ENCODE measurements around the gene MCHR1.

Gene MCHR1

GRCh38 chr22:40679249-40679963 lies at the start of gene MCHR1:
TSS of gene MCHR1 (plus strand) at chr22:40679484. CDS start at chr22:40679653, 169 bp downstream.
- Histone ChIP-seq H3K36me3 (ENCODE audit: insufficient read depth, low read length) (no peaks in the 10 kb centered on the region), H3K9me3 (ENCODE audit: low read depth, low read length) (no peaks in the 10 kb centered on the region), H3K9ac (ENCODE audit: insufficient read length) (no peak within 1 kb of the TSS), H3K4me3 (no peak within 1 kb of the TSS), H3K27ac (no peak within 1 kb of the TSS)
- no peak for TF ChIP-seq FOXP2 (optimal IDR thresholded peaks at IDR 0.05; ENCODE audit: control extremely low read depth, extremely low read length, insufficient read depth)
- TF ChIP-seq EZH2 (IDR thresholded peaks at IDR 0.05) = no peak
- TF ChIP-seq POLR2AphosphoS5 (IDR thresholded peaks at IDR 0.05; ENCODE audit: borderline replicate concordance, low read depth, low read length) = no peak
- DNase-seq (ENCODE audit: low read depth, low spot score) = no peak

GRCh38 chr22:40631925-40632324 lies 47.4 kb upstream of the MCHR1 start:
- Histone ChIP-seq H3K9ac (ENCODE audit: insufficient read length) (no peak overlapping the region), H3K9me3 (ENCODE audit: low read depth, low read length) (no peaks in the 10 kb centered on the region), H3K27ac (no peak overlapping the region), H3K36me3 (ENCODE audit: insufficient read depth, low read length) (no peaks in the 10 kb centered on the region), H3K4me3 (no peak overlapping the region)
- no peak for DNase-seq (ENCODE audit: low read depth, low spot score)
- no peak for TF ChIP-seq POLR2AphosphoS5 (IDR thresholded peaks at IDR 0.05; ENCODE audit: borderline replicate concordance, low read depth, low read length)
- TF ChIP-seq EZH2 (IDR thresholded peaks at IDR 0.05) = no peak
- TF ChIP-seq FOXP2 (optimal IDR thresholded peaks at IDR 0.05; ENCODE audit: control extremely low read depth, extremely low read length, insufficient read depth) = no peak

- Histone ChIP-seq H3K4me3 (no peak overlapping the region), H3K9me3 (ENCODE audit: low read depth, low read length) (no peaks in the 10 kb centered on the region), H3K9ac (ENCODE audit: insufficient read length) (no peak overlapping the region), H3K27ac (no peak overlapping the region), H3K36me3 (ENCODE audit: insufficient read depth, low read length) (no peaks in the 10 kb centered on the region)
- no peak for DNase-seq (ENCODE audit: low read depth, low spot score)
- TF ChIP-seq EZH2 (IDR thresholded peaks at IDR 0.05) (no peak), POLR2AphosphoS5 (IDR thresholded peaks at IDR 0.05; ENCODE audit: borderline replicate concordance, low read depth, low read length) (no peak), FOXP2 (optimal IDR thresholded peaks at IDR 0.05; ENCODE audit: control extremely low read depth, extremely low read length, insufficient read depth) (no peak)
Observed at GRCh38 chr22:40633036-40633435, 46.2 kb upstream of the MCHR1 start.

- no peak for DNase-seq (ENCODE audit: low read depth, low spot score)
- Histone ChIP-seq H3K9ac (ENCODE audit: insufficient read length) (no peak overlapping the region), H3K27ac (no peak overlapping the region), H3K4me3 (peak overlapping the region; percentile 80), H3K36me3 (ENCODE audit: insufficient read depth, low read length) (no peaks in the 10 kb centered on the region), H3K9me3 (ENCODE audit: low read depth, low read length) (no peaks in the 10 kb centered on the region)
- TF ChIP-seq EZH2 (IDR thresholded peaks at IDR 0.05) (no peak), POLR2AphosphoS5 (IDR thresholded peaks at IDR 0.05; ENCODE audit: borderline replicate concordance, low read depth, low read length) (no peak), FOXP2 (optimal IDR thresholded peaks at IDR 0.05; ENCODE audit: control extremely low read depth, extremely low read length, insufficient read depth) (no peak)
Observed at GRCh38 chr22:40634119-40634903, 45.0 kb upstream of the MCHR1 start.

- Histone ChIP-seq H3K36me3 (ENCODE audit: insufficient read depth, low read length) (no peaks in the 10 kb centered on the region), H3K27ac (no peak overlapping the region), H3K4me3 (peak overlapping the region; percentile 80), H3K9ac (ENCODE audit: insufficient read length) (peak overlapping the region; percentile 88), H3K9me3 (ENCODE audit: low read depth, low read length) (no peaks in the 10 kb centered on the region)
- no peak for DNase-seq (ENCODE audit: low read depth, low spot score)
- TF ChIP-seq EZH2 (IDR thresholded peaks at IDR 0.05) = no peak
- TF ChIP-seq POLR2AphosphoS5 (IDR thresholded peaks at IDR 0.05; ENCODE audit: borderline replicate concordance, low read depth, low read length) = no peak
Observed at GRCh38 chr22:40635043-40635939, 44.0 kb upstream of the MCHR1 start.

GRCh38 chr22:40635940-40636379 lies 43.3 kb upstream of the MCHR1 start:
- Histone ChIP-seq H3K36me3 (ENCODE audit: insufficient read depth, low read length) (no peaks in the 10 kb centered on the region), H3K9me3 (ENCODE audit: low read depth, low read length) (no peaks in the 10 kb centered on the region), H3K4me3 (peak overlapping the region; percentile 80), H3K27ac (no peak overlapping the region), H3K9ac (ENCODE audit: insufficient read length) (peak overlapping the region; percentile 88)
- DNase-seq (ENCODE audit: low read depth, low spot score) = no peak
- no peak for TF ChIP-seq EZH2 (IDR thresholded peaks at IDR 0.05)
- TF ChIP-seq POLR2AphosphoS5 (IDR thresholded peaks at IDR 0.05; ENCODE audit: borderline replicate concordance, low read depth, low read length) = no peak
- TF ChIP-seq FOXP2 (optimal IDR thresholded peaks at IDR 0.05; ENCODE audit: control extremely low read depth, extremely low read length, insufficient read depth) = no peak

- Histone ChIP-seq H3K9ac (ENCODE audit: insufficient read length) (peak within 1 kb of the TSS; percentile 88), H3K4me3 (peak within 1 kb of the TSS; percentile 80), H3K27ac (peak within 1 kb of the TSS; percentile 43; the same call in 1 of the 2 replicates), H3K9me3 (ENCODE audit: low read depth, low read length) (no peaks in the 10 kb centered on the region), H3K36me3 (ENCODE audit: insufficient read depth, low read length) (no peaks in the 10 kb centered on the region)
- peak; percentile 80; the same call in 1 of the 2 replicates for TF ChIP-seq POLR2AphosphoS5 (IDR thresholded peaks at IDR 0.05; ENCODE audit: borderline replicate concordance, low read depth, low read length)
- no peak for TF ChIP-seq EZH2 (IDR thresholded peaks at IDR 0.05)
- DNase-seq (ENCODE audit: low read depth, low spot score) = peak; percentile 95
Observed at GRCh38 chr22:40636380-40637182, 42.7 kb upstream of the MCHR1 start, which contains the start of gene MRTFA. TSS of gene MRTFA (minus strand) at chr22:40636719.

Data from SK-N-MC (cell line).